HepG2 (cell line): ENCODE data around the gene LYPD3. TPM values are rescaled to one million over a fixed set of nuclear protein-coding genes. Genes with fewer than 3 reads are reported as not detected.
A peak's percentile ranks its signal among the peaks of the same experiment; 100 is the strongest.

Source experiments
- ARID5B ChIP-seq: IDR thresholded peaks from 2 replicates; pipeline ENCODE4 v1.4.0; 2020; ENCODE audit warnings: mild to moderate bottlenecking, missing genetic modification reagents
- EED ChIP-seq: sonication (generic); formaldehyde crosslinking; IDR thresholded peaks from 2 replicates; pipeline ENCODE4 v1.5.0; 2020; ENCODE audit warnings: mild to moderate bottlenecking, missing genetic modification reagents
- ERF ChIP-seq: IDR thresholded peaks from 2 replicates; pipeline ENCODE4 v1.6.1; 2018; ENCODE audit warnings: missing biosample characterization, missing genetic modification reagents
- FIP1L1 ChIP-seq: fragments of 200-400 bp; formaldehyde crosslinking; IDR thresholded peaks from 2 replicates; pipeline ENCODE4 v1.6.1; 2018; ENCODE audit warnings: low read depth, mild to moderate bottlenecking, low read length, moderate library complexity, borderline replicate concordance; ENCODE audit not compliant: insufficient read depth
- GATAD1 ChIP-seq: IDR thresholded peaks from 2 replicates; pipeline ENCODE4 v1.6.1; 2016; ENCODE audit warnings: missing genetic modification reagents, missing compliant biosample characterization
- KLF11 ChIP-seq: IDR thresholded peaks from 2 replicates; pipeline ENCODE4 v1.6.1; 2016; ENCODE audit warnings: missing compliant biosample characterization
- LCORL ChIP-seq, 2 experiments: fragments of 450-650 bp in 1 of 2; sonication (generic) in 1 of 2; formaldehyde crosslinking in 1 of 2; IDR thresholded peaks; 2 replicates each; pipeline versions ENCODE4 v1.5.0 to v1.6.1; 2017 to 2020; ENCODE audit warnings: antibody characterized with exemption in 1 of 2, missing genetic modification reagents in 1 of 2
- MXI1 ChIP-seq: IDR thresholded peaks from 3 replicates; pipeline ENCODE4 v1.6.1; 2012; ENCODE audit warnings: low read depth, low read length, inconsistent platforms, borderline replicate concordance
- NR1H2 ChIP-seq: sonication (generic); formaldehyde crosslinking; IDR thresholded peaks from 2 replicates; pipeline ENCODE4 v1.8.1; 2022; ENCODE audit warnings: low read depth, missing genetic modification reagents, borderline replicate concordance
- PHF5A ChIP-seq: IDR thresholded peaks from one replicate; pipeline ENCODE4 v1.6.1; 2018; ENCODE audit warnings: low read depth, missing genetic modification reagents; ENCODE audit not compliant: unreplicated experiment
- PHF8 ChIP-seq: sonication (generic); formaldehyde crosslinking; IDR thresholded peaks from 2 replicates; pipeline ENCODE4 v1.5.0; 2020; ENCODE audit warnings: missing genetic modification reagents
- ZBTB38 ChIP-seq: sonication (generic); formaldehyde crosslinking; IDR thresholded peaks from 2 replicates; pipeline ENCODE4 v1.5.1; 2020; ENCODE audit warnings: mild to moderate bottlenecking, missing genetic modification reagents
- ZMYM2 ChIP-seq: sonication (generic); formaldehyde crosslinking; IDR thresholded peaks from 2 replicates; pipeline ENCODE4 v1.8.0; 2022; ENCODE audit warnings: mild to moderate bottlenecking, missing genetic modification reagents
- ZNF33A ChIP-seq: sonication (generic); formaldehyde crosslinking; IDR thresholded peaks from 2 replicates; pipeline ENCODE4 v1.5.1; 2020; ENCODE audit warnings: missing genetic modification reagents, mild to moderate bottlenecking, moderate library complexity, borderline replicate concordance
- ZNF431 ChIP-seq: sonication (generic); formaldehyde crosslinking; IDR thresholded peaks from 2 replicates; pipeline ENCODE4 v1.9.0; 2022; ENCODE audit warnings: missing genetic modification reagents, low read depth, mild to moderate bottlenecking, borderline replicate concordance
- ZNF792 ChIP-seq: IDR thresholded peaks from 2 replicates; pipeline ENCODE4 v1.6.1; 2016
- polyA plus RNA-seq, 8 experiments: library from polyadenylated mRNA; depleted of rRNA in 3 of 8; stranded (reverse) in 7 of 8; unstranded in 1 of 8; fragments of >200 nt; fragmentation: Illumina TruSeq in 4 of 8; extraction: Trizol in 4 of 8; gene quantifications; 2 replicates each; pipeline versions ENCODE4 v1.2.1 to v1.2.3, GENCODE V29; 2011 to 2016; ENCODE audit warnings: low read depth in 4 of 8, missing spikeins in 1 of 8, mixed read lengths in 1 of 8; ENCODE audit not compliant: insufficient read depth in 1 of 8
- total RNA-seq, 5 experiments: library from RNA; depleted of rRNA; stranded (reverse); fragments of >200 nt; fragmentation: Illumina TruSeq; extraction: Trizol; gene quantifications; 2 replicates each; pipeline ENCODE4 v1.2.3, GENCODE V29; 2016; ENCODE audit warnings: low read depth in 1 of 5
- TF ChIP-seq, protein P1 (sequence below): IDR thresholded peaks from 2 replicates; pipeline ENCODE4 v1.6.1; 2016
- TF ChIP-seq, protein P2 (sequence below): sonication (generic); formaldehyde crosslinking; IDR thresholded peaks from 2 replicates; pipeline ENCODE4 v1.5.0; 2020; ENCODE audit warnings: mild to moderate bottlenecking, missing genetic modification reagents
- TF ChIP-seq, protein P3 (sequence below): sonication (generic); formaldehyde crosslinking; IDR thresholded peaks from 2 replicates; pipeline ENCODE4 v1.4.0; 2020; ENCODE audit warnings: missing genetic modification reagents

Gene LYPD3
- total and polyA plus RNA-seq, 2 of the 13 experiments (the other 11 are each of a cell fraction or from before 2014, with no cell fraction given) = 0.51 to 1.5 TPM

DNA sequence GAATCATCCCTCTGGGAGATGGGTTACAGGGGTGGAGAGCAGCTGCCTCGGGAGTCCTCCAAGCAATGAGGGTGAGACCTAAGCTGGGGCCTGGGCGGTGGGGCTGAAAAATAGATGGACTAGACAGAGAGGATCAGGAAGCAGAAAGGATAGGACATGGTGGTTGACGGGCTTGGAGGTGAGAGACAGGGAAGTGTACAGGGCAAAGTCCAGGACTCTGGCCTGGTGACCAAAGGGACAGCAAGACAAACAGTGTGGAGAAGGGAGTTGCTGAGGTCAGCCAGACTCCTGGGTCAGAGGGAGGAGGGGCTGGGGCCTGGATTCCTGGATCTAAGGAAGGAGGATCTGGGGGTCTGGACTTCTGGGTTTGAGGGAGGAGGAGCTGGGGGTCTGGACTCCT is 33.6 kb upstream of the LYPD3 start (continued):
- TF ChIP-seq PHF5A (CRISPR knock-in tag) (no peak), LCORL (IDR thresholded peaks at IDR 0.05) (no peak), LCORL (CRISPR knock-in tag; IDR thresholded peaks at IDR 0.05) (peak; percentile 58; the same call in 1 of the 2 replicates), ZBTB38 (peak; percentile 34; the same call in 1 of the 2 replicates), NR1H2 (CRISPR knock-in tag) (no peak), FIP1L1 (no peak), ZMYM2 (CRISPR knock-in tag) (peak; percentile 77), GATAD1 (peak; percentile 32; the same call in 1 of the 2 replicates), ZNF792 (CRISPR knock-in tag) (peak; percentile 77), ARID5B (CRISPR knock-in tag) (peak; percentile 75), MXI1 (peak; percentile 60; the same call in 1 of the 3 replicates), KLF11 (CRISPR knock-in tag) (0 out of 2 replicates have a peak, but pooled peaks have one; percentile 34), ERF (CRISPR knock-in tag) (peak; percentile 82; the same call in 1 of the 2 replicates), PHF8 (CRISPR knock-in tag) (no peak), EED (CRISPR knock-in tag) (no peak), ZNF431 (CRISPR knock-in tag) (peak; percentile 34; the same call in 1 of the 2 replicates), ZNF33A (CRISPR knock-in tag) (no peak)
- TF ChIP-seq, protein P1, sequence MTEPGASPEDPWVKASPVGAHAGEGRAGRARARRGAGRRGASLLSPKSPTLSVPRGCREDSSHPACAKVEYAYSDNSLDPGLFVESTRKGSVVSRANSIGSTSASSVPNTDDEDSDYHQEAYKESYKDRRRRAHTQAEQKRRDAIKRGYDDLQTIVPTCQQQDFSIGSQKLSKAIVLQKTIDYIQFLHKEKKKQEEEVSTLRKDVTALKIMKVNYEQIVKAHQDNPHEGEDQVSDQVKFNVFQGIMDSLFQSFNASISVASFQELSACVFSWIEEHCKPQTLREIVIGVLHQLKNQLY (CRISPR knock-in tag) = 0 out of 2 replicates have a peak, but pooled peaks have one; percentile 44
- TF ChIP-seq, protein P2, sequence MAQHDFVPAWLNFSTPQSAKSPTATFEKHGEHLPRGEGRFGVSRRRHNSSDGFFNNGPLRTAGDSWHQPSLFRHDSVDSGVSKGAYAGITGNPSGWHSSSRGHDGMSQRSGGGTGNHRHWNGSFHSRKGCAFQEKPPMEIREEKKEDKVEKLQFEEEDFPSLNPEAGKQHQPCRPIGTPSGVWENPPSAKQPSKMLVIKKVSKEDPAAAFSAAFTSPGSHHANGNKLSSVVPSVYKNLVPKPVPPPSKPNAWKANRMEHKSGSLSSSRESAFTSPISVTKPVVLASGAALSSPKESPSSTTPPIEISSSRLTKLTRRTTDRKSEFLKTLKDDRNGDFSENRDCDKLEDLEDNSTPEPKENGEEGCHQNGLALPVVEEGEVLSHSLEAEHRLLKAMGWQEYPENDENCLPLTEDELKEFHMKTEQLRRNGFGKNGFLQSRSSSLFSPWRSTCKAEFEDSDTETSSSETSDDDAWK (CRISPR knock-in tag) = no peak
- TF ChIP-seq, protein P3, sequence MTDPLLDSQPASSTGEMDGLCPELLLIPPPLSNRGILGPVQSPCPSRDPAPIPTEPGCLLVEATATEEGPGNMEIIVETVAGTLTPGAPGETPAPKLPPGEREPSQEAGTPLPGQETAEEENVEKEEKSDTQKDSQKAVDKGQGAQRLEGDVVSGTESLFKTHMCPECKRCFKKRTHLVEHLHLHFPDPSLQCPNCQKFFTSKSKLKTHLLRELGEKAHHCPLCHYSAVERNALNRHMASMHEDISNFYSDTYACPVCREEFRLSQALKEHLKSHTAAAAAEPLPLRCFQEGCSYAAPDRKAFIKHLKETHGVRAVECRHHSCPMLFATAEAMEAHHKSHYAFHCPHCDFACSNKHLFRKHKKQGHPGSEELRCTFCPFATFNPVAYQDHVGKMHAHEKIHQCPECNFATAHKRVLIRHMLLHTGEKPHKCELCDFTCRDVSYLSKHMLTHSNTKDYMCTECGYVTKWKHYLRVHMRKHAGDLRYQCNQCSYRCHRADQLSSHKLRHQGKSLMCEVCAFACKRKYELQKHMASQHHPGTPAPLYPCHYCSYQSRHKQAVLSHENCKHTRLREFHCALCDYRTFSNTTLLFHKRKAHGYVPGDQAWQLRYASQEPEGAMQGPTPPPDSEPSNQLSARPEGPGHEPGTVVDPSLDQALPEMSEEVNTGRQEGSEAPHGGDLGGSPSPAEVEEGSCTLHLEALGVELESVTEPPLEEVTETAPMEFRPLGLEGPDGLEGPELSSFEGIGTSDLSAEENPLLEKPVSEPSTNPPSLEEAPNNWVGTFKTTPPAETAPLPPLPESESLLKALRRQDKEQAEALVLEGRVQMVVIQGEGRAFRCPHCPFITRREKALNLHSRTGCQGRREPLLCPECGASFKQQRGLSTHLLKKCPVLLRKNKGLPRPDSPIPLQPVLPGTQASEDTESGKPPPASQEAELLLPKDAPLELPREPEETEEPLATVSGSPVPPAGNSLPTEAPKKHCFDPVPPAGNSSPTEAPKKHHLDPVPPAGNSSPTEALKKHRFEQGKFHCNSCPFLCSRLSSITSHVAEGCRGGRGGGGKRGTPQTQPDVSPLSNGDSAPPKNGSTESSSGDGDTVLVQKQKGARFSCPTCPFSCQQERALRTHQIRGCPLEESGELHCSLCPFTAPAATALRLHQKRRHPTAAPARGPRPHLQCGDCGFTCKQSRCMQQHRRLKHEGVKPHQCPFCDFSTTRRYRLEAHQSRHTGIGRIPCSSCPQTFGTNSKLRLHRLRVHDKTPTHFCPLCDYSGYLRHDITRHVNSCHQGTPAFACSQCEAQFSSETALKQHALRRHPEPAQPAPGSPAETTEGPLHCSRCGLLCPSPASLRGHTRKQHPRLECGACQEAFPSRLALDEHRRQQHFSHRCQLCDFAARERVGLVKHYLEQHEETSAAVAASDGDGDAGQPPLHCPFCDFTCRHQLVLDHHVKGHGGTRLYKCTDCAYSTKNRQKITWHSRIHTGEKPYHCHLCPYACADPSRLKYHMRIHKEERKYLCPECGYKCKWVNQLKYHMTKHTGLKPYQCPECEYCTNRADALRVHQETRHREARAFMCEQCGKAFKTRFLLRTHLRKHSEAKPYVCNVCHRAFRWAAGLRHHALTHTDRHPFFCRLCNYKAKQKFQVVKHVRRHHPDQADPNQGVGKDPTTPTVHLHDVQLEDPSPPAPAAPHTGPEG (CRISPR knock-in tag) = no peak
